Stimulated activated CD8-positive, alpha-beta memory T cell treated with anti-CD3 and anti-CD28 coated beads, Interleukin-15, amount 100 ng/mL, for 4 hours (primary cell): ENCODE measurements around the gene LIX1.

Experiments
- DNase-seq, 2 donors: peaks; one replicate each; pipeline ENCODE4 v3.0.0-alpha.2; 2020; ENCODE audit warnings: low read depth in 2 of 2

LIX1 gene

GRCh38 chr5:97074859-97075489 lies 67.4 kb downstream of the LIX1 start:
- DNase-seq = no peak

GRCh38 chr5:97073420-97073819 lies 69.0 kb downstream of the LIX1 start:
- no peak for DNase-seq

DNA sequence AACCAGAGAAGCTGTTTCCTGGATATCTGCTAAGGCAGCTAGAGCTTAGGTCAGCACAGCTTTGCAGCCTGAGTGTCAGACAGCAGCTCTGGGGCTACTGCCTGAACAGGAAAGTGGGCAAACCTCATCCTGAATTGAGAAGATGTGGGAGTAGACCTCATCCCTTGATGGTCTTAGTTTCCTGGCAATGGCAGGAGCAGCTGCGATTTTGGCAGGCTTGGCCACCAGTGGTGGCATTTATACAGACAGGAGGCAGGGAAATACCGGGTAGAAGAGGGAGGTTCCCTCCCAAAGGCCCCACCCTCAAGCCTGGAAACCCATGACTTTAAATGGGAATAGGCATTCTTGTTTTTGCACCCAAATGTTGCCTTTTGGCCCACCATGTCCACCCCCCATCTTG lies 69.7 kb downstream of the LIX1 start:
- no peak for DNase-seq

DNA sequence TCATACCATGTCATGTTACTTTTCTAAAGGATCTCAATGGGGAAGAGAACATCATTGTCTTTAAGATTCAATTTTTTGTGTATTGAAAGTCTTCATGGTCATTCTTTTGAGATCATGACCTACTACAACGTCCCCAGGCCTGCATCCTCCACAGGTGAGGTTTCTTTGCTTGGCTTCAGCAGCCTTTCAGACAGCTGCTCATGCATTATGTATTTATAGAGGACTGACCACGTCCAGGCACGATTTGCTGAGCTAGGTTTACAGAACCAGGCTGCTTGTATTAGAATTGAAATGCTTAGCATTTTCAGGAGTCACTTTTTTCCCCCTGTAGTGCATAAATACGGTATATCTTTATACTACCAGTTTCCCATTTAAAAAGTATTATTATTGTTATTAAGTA lies 70.4 kb downstream of the LIX1 start:
- no peak for DNase-seq

DNA sequence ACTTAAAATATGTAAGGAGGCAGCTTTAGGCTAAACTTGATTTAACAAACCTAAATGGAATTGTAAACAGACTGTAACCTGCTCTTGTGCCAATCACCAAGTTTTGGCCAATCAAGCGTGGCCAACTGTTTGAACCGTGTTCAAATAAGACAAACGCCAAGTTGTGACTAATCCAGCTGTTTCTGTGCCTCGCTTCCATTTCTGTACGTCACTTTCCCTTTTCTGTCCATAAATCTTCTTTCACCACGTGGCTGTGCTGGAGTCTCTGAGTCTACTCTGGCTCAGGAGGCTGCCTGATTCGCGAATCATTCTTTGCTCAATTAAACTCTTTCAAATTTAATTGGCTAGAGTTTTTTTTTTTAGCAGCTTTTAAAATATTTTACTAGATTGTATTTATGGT lies 71.3 kb downstream of the LIX1 start:
- DNase-seq = no peak

GRCh38 chr5:97070234-97070633 lies 72.2 kb downstream of the LIX1 start:
- DNase-seq = no peak

DNA sequence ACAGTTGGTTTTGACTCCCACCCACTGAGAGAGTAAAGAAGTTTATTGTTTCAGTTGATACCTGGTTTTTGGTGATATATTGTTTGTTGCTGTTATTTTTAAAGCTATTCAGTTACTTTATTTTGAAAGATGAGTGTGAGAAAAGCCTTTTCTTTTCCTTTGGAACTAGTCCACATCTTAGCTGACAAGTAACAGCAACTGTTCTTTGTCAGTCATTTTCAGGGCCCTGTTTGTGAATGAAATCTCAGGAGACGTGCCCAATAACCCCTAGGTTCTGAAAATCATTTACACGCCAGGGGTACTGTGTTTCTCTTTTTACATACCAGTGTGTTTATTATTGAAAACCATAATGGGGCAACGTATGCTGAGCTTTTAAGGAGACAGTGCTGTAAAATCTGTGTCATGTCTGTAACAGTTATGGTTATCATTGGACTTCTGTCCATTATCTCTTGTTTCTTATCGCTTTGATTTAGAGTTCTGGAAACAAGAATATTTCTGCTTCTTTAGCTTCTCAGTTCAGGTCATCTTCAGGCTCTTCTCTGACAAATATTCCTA lies 75.0 kb downstream of the LIX1 start:
- no peak for DNase-seq

- DNase-seq = no peak
These were observed 76.9 kb downstream of the LIX1 start for GRCh38 chr5:97065475-97065874.

DNA sequence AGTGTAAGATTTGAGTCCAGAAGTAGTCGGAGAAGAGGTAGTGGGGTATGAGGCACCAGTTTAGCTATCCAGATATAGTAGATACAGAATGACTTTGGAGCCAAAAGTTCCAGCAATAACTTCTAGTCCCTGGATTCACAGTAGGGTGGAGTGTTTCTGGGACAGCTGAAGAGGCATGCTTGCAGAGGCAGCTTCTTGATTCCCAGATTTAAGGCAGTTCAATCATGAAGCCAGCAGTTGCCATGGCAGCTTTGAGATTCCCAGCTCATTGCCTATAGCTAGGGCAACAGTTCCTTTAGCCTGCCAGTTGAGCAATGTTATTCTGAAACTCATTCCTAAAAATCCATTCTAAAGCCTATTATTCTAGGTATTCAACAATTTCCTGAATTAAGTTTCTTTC lies 79.2 kb downstream of the LIX1 start:
- DNase-seq = no peak

GRCh38 chr5:97062046-97062445 lies 80.4 kb downstream of the LIX1 start:
- no peak for DNase-seq

DNA sequence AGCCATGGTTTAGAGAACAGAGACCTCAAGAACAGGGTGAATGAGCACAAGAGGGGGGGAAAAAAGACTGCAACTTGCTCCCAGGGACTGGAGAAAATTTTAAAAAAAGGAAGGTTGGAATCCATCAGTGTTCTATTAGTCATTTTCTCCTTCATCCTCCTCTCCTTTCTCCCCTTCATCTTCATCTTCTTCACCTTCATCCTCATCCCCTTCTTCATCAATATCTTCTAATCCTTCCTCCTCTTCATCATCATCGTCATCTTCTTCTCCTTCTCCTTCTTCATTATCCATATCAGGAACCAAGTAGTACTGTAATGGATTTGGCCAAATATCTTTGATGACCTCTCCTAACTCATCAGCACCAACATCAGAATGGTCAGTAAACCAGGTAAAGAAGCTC lies 86.1 kb downstream of the LIX1 start:
- no peak for DNase-seq

DNA sequence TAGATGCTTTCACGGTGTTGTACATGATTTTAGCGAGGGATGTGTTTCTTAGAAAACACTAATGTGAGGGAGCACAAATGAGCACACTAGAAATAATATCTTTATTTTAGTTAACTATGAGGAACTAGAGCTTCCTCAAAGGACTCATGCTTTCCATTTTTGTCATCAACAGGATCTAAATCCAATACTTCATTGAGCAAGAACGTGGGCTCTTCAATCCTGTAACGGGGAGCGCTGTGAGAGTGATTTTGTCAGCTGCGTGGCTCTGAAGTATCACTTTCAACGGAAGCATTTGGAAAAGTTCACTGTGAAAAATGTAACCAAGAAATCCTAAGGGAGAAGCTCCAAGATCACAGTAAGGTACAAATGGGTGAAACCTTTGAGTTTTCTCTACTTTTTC lies 93.2 kb downstream of the LIX1 start:
- no peak for DNase-seq

DNA sequence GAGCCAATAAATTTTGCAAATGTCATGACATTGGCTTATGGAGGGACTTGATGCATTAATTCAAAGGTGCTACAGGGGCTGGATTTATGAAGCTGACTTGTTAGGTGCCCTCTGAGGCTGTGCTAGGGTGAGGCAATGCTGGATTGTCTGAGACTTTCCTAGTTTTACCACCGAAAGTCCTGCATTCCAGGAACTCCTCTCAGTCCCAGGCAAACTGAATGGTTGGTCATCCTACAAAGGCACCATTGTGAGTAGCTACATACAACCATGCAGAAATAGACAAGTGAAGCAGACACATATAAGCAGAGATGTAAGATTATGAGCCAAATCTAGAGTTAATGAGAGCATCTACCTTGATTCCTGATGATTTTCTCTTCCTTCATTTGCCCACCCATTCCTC lies 95.3 kb downstream of the LIX1 start:
- no peak for DNase-seq

DNA sequence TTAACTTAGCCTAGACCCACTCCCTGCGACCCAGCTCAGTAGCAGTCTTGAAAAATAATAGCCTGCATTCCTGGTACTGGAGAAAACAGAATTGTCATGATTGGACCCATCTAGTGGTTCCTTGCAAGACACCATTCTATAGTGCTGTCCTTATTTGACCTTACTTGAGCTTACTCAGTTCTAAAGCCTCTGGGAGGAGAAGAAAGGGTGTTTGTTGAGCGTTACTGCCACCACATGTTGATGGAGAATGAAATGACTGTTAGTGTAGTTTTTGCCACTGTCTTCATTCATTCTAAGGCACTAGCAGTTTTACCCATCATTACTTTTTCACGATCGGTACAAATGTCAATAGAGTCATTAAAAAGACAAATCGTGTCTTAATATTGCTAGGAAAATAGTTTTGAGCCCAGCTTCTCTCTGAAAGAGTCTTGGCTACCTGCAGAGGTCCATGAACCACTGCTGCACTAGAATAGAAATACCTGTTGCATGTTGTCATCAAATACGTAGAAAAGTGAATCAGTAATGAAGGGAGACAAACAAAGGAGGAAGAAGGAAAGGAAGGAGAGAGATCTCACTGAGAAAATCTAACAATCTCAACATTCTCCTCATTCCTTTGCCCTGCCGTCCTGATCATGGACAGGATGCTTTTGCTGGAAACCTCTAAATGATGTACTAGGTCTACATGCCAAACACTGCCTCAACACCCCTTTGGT lies 96.0 kb downstream of the LIX1 start:
- no peak for DNase-seq

GRCh38 chr5:97044052-97044451 lies 98.4 kb downstream of the LIX1 start:
- DNase-seq = no peak

GRCh38 chr5:97043511-97043910 lies 98.9 kb downstream of the LIX1 start:
- no peak for DNase-seq

- no peak for DNase-seq
These were observed 99.4 kb downstream of the LIX1 start for GRCh38 chr5:97042996-97043395.
